ENCODE data around the gene SLIT3. TPM values are rescaled to one million over a fixed set of nuclear protein-coding genes. Genes with fewer than 3 reads are reported as not detected.

The SLIT3 gene
- total RNA-seq, 1 experiment from 2014 or later, result 0.10 TPM

GRCh38 chr5:168672016-168672415 is 628.9 kb downstream of the SLIT3 start:
- Histone ChIP-seq H3K79me2 (ENCODE audit: insufficient read depth, low read length) (no peaks in the 10 kb centered on the region), H2AFZ (ENCODE audit: low read depth, low read length, poor library complexity, severe bottlenecking) (no peak overlapping the region), H3K9ac (ENCODE audit: low read length) (no peak overlapping the region), H3K9me2 (ENCODE audit: insufficient read depth) (no peaks in the 10 kb centered on the region), H3K9me3 (ENCODE audit: control insufficient read depth in 1 of 2, insufficient read depth in 1 of 2, low read depth in 1 of 2, low read length in 2 of 2) (no peaks in the 10 kb centered on the region), H3K4me3 (replicated peaks in 1 of 2; ENCODE audit: low read depth in 1 of 2, low read length in 2 of 2) (no peak overlapping the region), H3K4me2 (ENCODE audit: low read length) (no peak overlapping the region), H3K4me1 (ENCODE audit: control insufficient read depth in 1 of 2, insufficient read depth in 2 of 2, low read length in 2 of 2) (no peaks in the 10 kb centered on the region), H3K36me3 (ENCODE audit: control insufficient read depth in 1 of 2, insufficient read depth in 2 of 2, low read length in 2 of 2) (no peaks in the 10 kb centered on the region), H3K27ac (ENCODE audit: low read depth, low read length) (no peak overlapping the region), H4K20me1 (ENCODE audit: insufficient read depth) (no peaks in the 10 kb centered on the region), H3K27me3 (ENCODE audit: insufficient read depth, low read length) (no peaks in the 10 kb centered on the region; the same call in 1 of the 2 replicates)
- intact Hi-C loops (cut with micrococcal nuclease), result no loop called here
- POLR2A ChIA-PET, result no interaction called here
- no peak for ATAC-seq
- RAD21 ChIA-PET (ENCODE audit: low non-redundant PET in 1 of 2, low total read pairs in 2 of 2, uncharacterized antibody in 2 of 2, unreplicated experiment in 2 of 2), result no interaction called here
- TF ChIP-seq CEBPB (IDR thresholded peaks at IDR 0.05; ENCODE audit: low read depth) (no peak), REST (IDR thresholded peaks at IDR 0.05; ENCODE audit: low read depth) (no peak), YY1 (IDR thresholded peaks at IDR 0.05; ENCODE audit: extremely low read depth, insufficient replicate concordance, low read depth, low read length) (no peak), EGR1 (IDR thresholded peaks at IDR 0.05; ENCODE audit: low read depth) (no peak), MAX (IDR thresholded peaks at IDR 0.05) (no peak), EZH2 (IDR thresholded peaks at IDR 0.05) (no peak), ZFX (IDR thresholded peaks at IDR 0.05) (no peak), SP1 (IDR thresholded peaks at IDR 0.05; ENCODE audit: low read depth) (no peak), RAD21 (IDR thresholded peaks at IDR 0.05; ENCODE audit: low read depth) (no peak), SRF (IDR thresholded peaks at IDR 0.05; ENCODE audit: low read depth) (no peak), POLR2AphosphoS5 (IDR thresholded peaks at IDR 0.05; ENCODE audit: low read depth, low read length) (no peak), ZNF274 (IDR thresholded peaks at IDR 0.05; ENCODE audit: low read depth, low read length) (no peak), ELF1 (IDR thresholded peaks at IDR 0.05; ENCODE audit: borderline replicate concordance, low read depth) (no peak), SIN3A (IDR thresholded peaks at IDR 0.05; ENCODE audit: low read depth) (no peak), CBX3 (IDR thresholded peaks at IDR 0.05; ENCODE audit: low read depth) (no peak), ZBTB33 (IDR thresholded peaks at IDR 0.05; ENCODE audit: extremely low read depth, insufficient replicate concordance, low read length) (no peak), ATF3 (IDR thresholded peaks at IDR 0.05) (no peak), JUND (IDR thresholded peaks at IDR 0.05) (no peak), EZH2phosphoT487 (IDR thresholded peaks at IDR 0.05; ENCODE audit: borderline replicate concordance) (no peak), FOSL1 (IDR thresholded peaks at IDR 0.05; ENCODE audit: low read depth) (no peak)
- no TSS peak for BruUV-seq (replicated peaks)
- CTCF ChIA-PET, result no interaction called here
- DNase-seq (ENCODE audit: low read depth, low spot score), result no peak

Data from HCT116 (cell line).